H1 (cell line): ENCODE data around the gene BCAS3. TPM values are rescaled to one million over a fixed set of nuclear protein-coding genes. Genes with fewer than 3 reads are reported as not detected.

Source experiments
- GTF2F1 ChIP-seq: IDR thresholded peaks from 2 replicates; pipeline ENCODE4 v1.6.1; 2012; ENCODE audit warnings: low read depth, low read length, improper control_type of control experiment, borderline replicate concordance
- PHF8 ChIP-seq: fragments of 200-600 bp; sonication (generic); conservative IDR thresholded peaks from 2 replicates; pipeline ENCODE4 v1.7.1; 2012; ENCODE audit warnings: low read depth, mild to moderate bottlenecking, inconsistent platforms, low read length, moderate library complexity
- RAD21 ChIP-seq, 2 experiments: IDR thresholded peaks in 1 of 2; conservative IDR thresholded peaks in 1 of 2; 2 replicates each; pipeline ENCODE4 v1.6.1; 2011; ENCODE audit warnings: low read depth in 2 of 2, low read length in 2 of 2, improper control_type of control experiment in 1 of 2, inconsistent platforms in 1 of 2, mild to moderate bottlenecking in 1 of 2, moderate library complexity in 1 of 2
- SIX5 ChIP-seq: IDR thresholded peaks from 2 replicates; pipeline ENCODE4 v1.6.1; 2011; ENCODE audit warnings: mild to moderate bottlenecking, low read depth, low read length
- USF2 ChIP-seq: IDR thresholded peaks from 2 replicates; pipeline ENCODE4 v1.6.1; 2011; ENCODE audit warnings: low read length, improper control_type of control experiment
- polyA plus RNA-seq, 7 experiments: library from polyadenylated mRNA; depleted of rRNA in 3 of 7; stranded (reverse) in 5 of 7; unstranded in 2 of 7; fragments of >200 nt in 5 of 7; fragments of 200-250 nt in 2 of 7; gene quantifications; 1 replicate in 5 of 7; 2 replicates in 1 of 7; 4 replicates in 1 of 7; pipeline versions ENCODE4 v1.2.1 to v1.2.3, GENCODE V29; 2011 to 2013; ENCODE audit warnings: missing spikeins in 2 of 7, mixed read lengths in 2 of 7
- total RNA-seq: library from RNA; stranded (reverse); fragmentation: NEBNext Ultra II Directional; extraction: Animal tissue kit (Norgen Biotek cat#: 25700); gene quantifications from 2 replicates; pipeline ENCODE4 v1.2.1, GENCODE V29; 2021

BCAS3 gene
- total and polyA plus RNA-seq, 2 of the 8 experiments (the other 6 are each of a cell fraction or from before 2014, with no cell fraction given): 9.9 to 13.3 TPM

DNA sequence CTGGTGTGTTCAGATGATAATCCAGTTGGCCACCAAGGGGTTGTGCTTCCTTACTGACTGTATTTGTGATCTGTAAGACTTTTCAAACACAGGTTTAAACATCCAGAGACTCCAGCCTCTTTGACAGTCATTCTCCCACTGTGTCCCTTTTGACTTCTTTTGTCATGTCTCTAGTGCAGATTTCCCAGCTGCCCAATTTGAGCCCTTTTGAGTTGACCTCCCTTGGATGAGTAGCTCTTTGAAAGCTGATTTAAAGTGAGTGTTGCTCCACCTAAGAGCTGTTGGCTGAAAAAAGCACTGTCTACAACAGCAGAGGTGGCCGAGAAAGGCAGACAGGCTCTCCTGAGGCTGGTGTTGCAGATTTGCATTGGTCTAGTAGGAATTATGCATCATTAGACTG lies 533.6 kb downstream of the BCAS3 start (continued):
- no peak for TF ChIP-seq RAD21 (IDR thresholded peaks at IDR 0.05 in 1 of 2, conservative IDR thresholded peaks at IDR 0.05 in 1 of 2; ENCODE audit: low read depth in 2 of 2, low read length in 2 of 2)
- TF ChIP-seq PHF8: no peak
- TF ChIP-seq SIX5: no peak
- no peak for TF ChIP-seq GTF2F1
- no peak for TF ChIP-seq USF2
- TF ChIP-seq, all 59 proteins: peak for 0
